ENCODE measurements around the gene RAD51B.

GRCh38 chr14:68032154-68032553, 212.6 kb downstream of the RAD51B start:
- TF ChIP-seq EZH2 (optimal IDR thresholded peaks at IDR 0.05; ENCODE audit: low read depth, low read length) (no peak), CTCF (IDR thresholded peaks at IDR 0.05; ENCODE audit: low read length) (no peak), EZH2phosphoT487 (IDR thresholded peaks at IDR 0.05; ENCODE audit: low read length) (no peak)
